Uterus (tissue), 2 donors: ENCODE data around the gene LPP.

Experiments used
- POLR2A ChIP-seq, 2 donors: fragments of 450-650 bp; IDR thresholded peaks; one replicate each; pipeline ENCODE4 v1.6.1; 2016; ENCODE audit warnings: antibody characterized with exemption in 2 of 2, mild to moderate bottlenecking in 1 of 2, moderate library complexity in 1 of 2
- TF ChIP-seq, protein P1 (sequence below), 4 experiments: fragments of 200-600 bp in 2 of 4; fragments of 450-650 bp in 2 of 4; sonication (generic) in 2 of 4; IDR thresholded peaks; one replicate each; pipeline ENCODE4 v1.5.1; 2016 to 2019; ENCODE audit warnings: antibody characterized with exemption in 4 of 4, mild to moderate bottlenecking in 2 of 4, moderate library complexity in 1 of 4

DNA sequence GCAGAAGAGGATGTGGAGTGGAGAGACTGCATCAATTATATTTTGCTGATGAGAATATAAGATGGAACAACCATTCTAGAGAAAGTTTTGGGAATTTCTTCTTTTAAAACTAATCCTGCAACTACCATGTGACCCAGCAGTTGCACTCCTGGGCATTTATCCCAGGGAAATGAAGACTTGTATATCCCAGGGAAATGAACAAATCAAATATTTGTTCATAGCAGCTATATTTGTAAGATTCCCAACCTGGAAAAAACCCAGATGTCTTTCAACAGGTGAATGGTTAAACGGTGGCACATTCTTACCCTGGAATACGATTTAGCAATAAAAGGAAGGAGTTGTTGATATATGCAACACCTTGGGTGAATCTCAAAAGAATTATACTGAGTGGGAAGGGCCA, 632.5 kb downstream of the LPP start:
- TF ChIP-seq, protein P1, sequence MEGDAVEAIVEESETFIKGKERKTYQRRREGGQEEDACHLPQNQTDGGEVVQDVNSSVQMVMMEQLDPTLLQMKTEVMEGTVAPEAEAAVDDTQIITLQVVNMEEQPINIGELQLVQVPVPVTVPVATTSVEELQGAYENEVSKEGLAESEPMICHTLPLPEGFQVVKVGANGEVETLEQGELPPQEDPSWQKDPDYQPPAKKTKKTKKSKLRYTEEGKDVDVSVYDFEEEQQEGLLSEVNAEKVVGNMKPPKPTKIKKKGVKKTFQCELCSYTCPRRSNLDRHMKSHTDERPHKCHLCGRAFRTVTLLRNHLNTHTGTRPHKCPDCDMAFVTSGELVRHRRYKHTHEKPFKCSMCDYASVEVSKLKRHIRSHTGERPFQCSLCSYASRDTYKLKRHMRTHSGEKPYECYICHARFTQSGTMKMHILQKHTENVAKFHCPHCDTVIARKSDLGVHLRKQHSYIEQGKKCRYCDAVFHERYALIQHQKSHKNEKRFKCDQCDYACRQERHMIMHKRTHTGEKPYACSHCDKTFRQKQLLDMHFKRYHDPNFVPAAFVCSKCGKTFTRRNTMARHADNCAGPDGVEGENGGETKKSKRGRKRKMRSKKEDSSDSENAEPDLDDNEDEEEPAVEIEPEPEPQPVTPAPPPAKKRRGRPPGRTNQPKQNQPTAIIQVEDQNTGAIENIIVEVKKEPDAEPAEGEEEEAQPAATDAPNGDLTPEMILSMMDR (IDR thresholded peaks at IDR 0.05): no peak
- TF ChIP-seq POLR2A (IDR thresholded peaks at IDR 0.05): no peak
